H1 (cell line): ENCODE results near the gene LCN12.

Source experiments
- TAF1 ChIP-seq: IDR thresholded peaks from 2 replicates; pipeline ENCODE4 v1.6.1; 2011; ENCODE audit warnings: mild to moderate bottlenecking, low read depth, low read length
- TF ChIP-seq, protein P1 (sequence below), 3 experiments: IDR thresholded peaks; 1 replicate in 2 of 3; 2 replicates in 1 of 3; pipeline versions ENCODE4 v1.5.1 to v1.6.1; 2011; ENCODE audit warnings: low read length in 3 of 3, mild to moderate bottlenecking in 3 of 3, inconsistent platforms in 2 of 3, low read depth in 1 of 3, moderate library complexity in 1 of 3; ENCODE audit not compliant: insufficient read depth in 1 of 3; ENCODE audit errors: control extremely low read depth in 1 of 3
- TF ChIP-seq, protein P2 (sequence below): IDR thresholded peaks from 2 replicates; pipeline ENCODE4 v1.6.1; 2012; ENCODE audit warnings: inconsistent platforms

DNA sequence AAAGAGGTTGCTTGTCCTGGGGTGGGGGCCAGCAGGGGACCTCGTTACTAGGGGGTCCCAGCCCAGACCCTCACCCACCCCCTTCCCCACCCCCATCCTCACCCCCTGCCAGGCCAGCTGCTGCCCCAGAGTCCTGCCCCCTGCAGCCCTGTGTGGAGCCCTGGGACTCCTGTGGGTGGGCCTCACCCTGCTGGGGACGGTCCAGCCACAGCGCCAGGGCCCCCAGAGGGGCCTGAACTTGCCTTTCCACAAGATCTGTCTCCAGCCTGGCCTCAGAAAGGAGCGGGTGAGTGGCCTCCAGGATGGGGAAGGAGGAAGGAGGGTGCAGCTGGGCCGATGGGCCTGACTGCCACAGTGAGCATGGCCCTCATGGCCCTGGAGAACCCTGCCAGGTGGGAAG lies 17.7 kb downstream of the LCN12 start:
- TF ChIP-seq, protein P1, sequence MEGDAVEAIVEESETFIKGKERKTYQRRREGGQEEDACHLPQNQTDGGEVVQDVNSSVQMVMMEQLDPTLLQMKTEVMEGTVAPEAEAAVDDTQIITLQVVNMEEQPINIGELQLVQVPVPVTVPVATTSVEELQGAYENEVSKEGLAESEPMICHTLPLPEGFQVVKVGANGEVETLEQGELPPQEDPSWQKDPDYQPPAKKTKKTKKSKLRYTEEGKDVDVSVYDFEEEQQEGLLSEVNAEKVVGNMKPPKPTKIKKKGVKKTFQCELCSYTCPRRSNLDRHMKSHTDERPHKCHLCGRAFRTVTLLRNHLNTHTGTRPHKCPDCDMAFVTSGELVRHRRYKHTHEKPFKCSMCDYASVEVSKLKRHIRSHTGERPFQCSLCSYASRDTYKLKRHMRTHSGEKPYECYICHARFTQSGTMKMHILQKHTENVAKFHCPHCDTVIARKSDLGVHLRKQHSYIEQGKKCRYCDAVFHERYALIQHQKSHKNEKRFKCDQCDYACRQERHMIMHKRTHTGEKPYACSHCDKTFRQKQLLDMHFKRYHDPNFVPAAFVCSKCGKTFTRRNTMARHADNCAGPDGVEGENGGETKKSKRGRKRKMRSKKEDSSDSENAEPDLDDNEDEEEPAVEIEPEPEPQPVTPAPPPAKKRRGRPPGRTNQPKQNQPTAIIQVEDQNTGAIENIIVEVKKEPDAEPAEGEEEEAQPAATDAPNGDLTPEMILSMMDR (IDR thresholded peaks at IDR 0.05; ENCODE audit: control extremely low read depth in 1 of 3, insufficient read depth in 1 of 3, low read depth in 1 of 3, low read length in 3 of 3) = no peak
- TF ChIP-seq TAF1 = no peak
- TF ChIP-seq, protein P2, sequence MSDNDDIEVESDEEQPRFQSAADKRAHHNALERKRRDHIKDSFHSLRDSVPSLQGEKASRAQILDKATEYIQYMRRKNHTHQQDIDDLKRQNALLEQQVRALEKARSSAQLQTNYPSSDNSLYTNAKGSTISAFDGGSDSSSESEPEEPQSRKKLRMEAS = no peak
